ENCODE data around the gene C1QL2.

- TF ChIP-seq POLR2AphosphoS5 (IDR thresholded peaks at IDR 0.05; ENCODE audit: low read depth, low read length) (no peak), POLR2A (IDR thresholded peaks at IDR 0.05; ENCODE audit: low read depth, low read length) (no peak)
Measured at GRCh38 chr2:119181391-119181790, 22.8 kb upstream of the C1QL2 start.

Data from GM12892 (cell line).